B cell (primary cell): ENCODE results near the gene FAM219A. TPM values are rescaled to one million over a fixed set of nuclear protein-coding genes. Genes with fewer than 3 reads are reported as not detected.

Experiments
- ATAC-seq: fragments of 200-7000 bp; cut with Tn5 transposase; one replicate; pipeline ENCODE4 v1.10.0; 2021; ENCODE audit warnings: low read depth, mild to moderate bottlenecking, moderate number of reproducible peaks, moderate library complexity
- CTCF ChIA-PET: fragments of 350-600 bp; sonication (Branson Sonifier 250); formaldehyde crosslinking; loops from one replicate; lab custom pipeline; 2021; ENCODE audit warnings: antibody characterized with exemption, inconsistent platforms; lab: Charles Lee
- POLR2A ChIA-PET: fragments of 350-600 bp; sonication (Branson Sonifier 250); formaldehyde crosslinking; loops from one replicate; lab custom pipeline; 2021; ENCODE audit warnings: antibody characterized with exemption; lab: Charles Lee
- DNase-seq: peaks from one replicate; pipeline ENCODE4 v3.0.0; 2013
- H2AFZ ChIP-seq: 2 replicates; pipeline ENCODE4 v1.6.1; 2012; ENCODE audit warnings: mild to moderate bottlenecking, low read depth, low read length; ENCODE audit not compliant: insufficient read depth, poor library complexity, severe bottlenecking
- H3K27ac ChIP-seq, 2 donors: 1 replicate in 1 of 2; 2 replicates in 1 of 2; pipeline ENCODE4 v1.5.1; 2012 to 2013; ENCODE audit warnings: low read length in 2 of 2, mild to moderate bottlenecking in 2 of 2, moderate library complexity in 1 of 2
- H3K27me3 ChIP-seq, 4 experiments: fragments of 200-600 bp in 1 of 4; sonication (generic) in 1 of 4; replicated peaks in 1 of 4; 1 replicate in 2 of 4; 2 replicates in 2 of 4; pipeline versions ENCODE4 v1.6.1 to v1.7.0; 2013 to 2016; ENCODE audit warnings: low read length in 3 of 4, mild to moderate bottlenecking in 2 of 4, mixed read lengths in 1 of 4, moderate library complexity in 1 of 4; ENCODE audit not compliant: insufficient read depth in 4 of 4, control insufficient read depth in 3 of 4; ENCODE audit errors: control extremely low read depth in 1 of 4
- H3K36me3 ChIP-seq, 2 experiments: replicated peaks in 1 of 2; 1 replicate in 1 of 2; 2 replicates in 1 of 2; pipeline versions ENCODE4 v1.6.1 to v1.7.1; 2013; ENCODE audit warnings: low read length in 1 of 2; ENCODE audit not compliant: insufficient read depth in 2 of 2, control insufficient read depth in 1 of 2; ENCODE audit errors: control extremely low read depth in 1 of 2, extremely low read depth in 1 of 2
- H3K4me1 ChIP-seq, 2 donors: fragments of 200-600 bp in 1 of 2; sonication (generic) in 1 of 2; 1 replicate in 1 of 2; 2 replicates in 1 of 2; pipeline versions ENCODE4 v1.5.1 to v1.6.1; 2013 to 2017; ENCODE audit warnings: low read length in 2 of 2; ENCODE audit not compliant: control insufficient read depth in 2 of 2, insufficient read depth in 2 of 2
- H3K4me2 ChIP-seq: replicated peaks from 2 replicates; pipeline ENCODE3; 2012; ENCODE audit warnings: mild to moderate bottlenecking, low read depth, low read length; ENCODE audit not compliant: poor library complexity, severe bottlenecking
- H3K4me3 ChIP-seq, 5 experiments: fragments of 200-600 bp in 1 of 5; sonication (generic) in 1 of 5; 1 replicate in 3 of 5; 2 replicates in 2 of 5; pipeline versions ENCODE4 v1.5.1 to v1.7.0; 2011 to 2016; ENCODE audit warnings: low read length in 4 of 5, mild to moderate bottlenecking in 4 of 5, low read depth in 2 of 5, control low read depth in 1 of 5, moderate library complexity in 1 of 5; ENCODE audit not compliant: insufficient read depth in 1 of 5; ENCODE audit errors: control extremely low read depth in 1 of 5, extremely low read depth in 1 of 5
- H3K79me2 ChIP-seq: fragments of 200-600 bp; sonication (generic); one replicate; pipeline ENCODE4 v1.6.0; 2016; ENCODE audit warnings: low read length; ENCODE audit not compliant: control insufficient read depth, insufficient read depth
- H3K9ac ChIP-seq: fragments of 200-600 bp; sonication (generic); 2 replicates; pipeline ENCODE4 v1.6.1; 2017; ENCODE audit warnings: mild to moderate bottlenecking, low read length, moderate library complexity
- H3K9me3 ChIP-seq, 3 donors: one replicate each; pipeline versions ENCODE4 v1.6.1 to v1.7.1; 2013; ENCODE audit warnings: low read length in 2 of 3; ENCODE audit not compliant: control insufficient read depth in 2 of 3, insufficient read depth in 1 of 3; ENCODE audit errors: control extremely low read depth in 1 of 3
- H4K20me1 ChIP-seq: 2 replicates; pipeline ENCODE4 v1.6.0; 2012; ENCODE audit warnings: mild to moderate bottlenecking, low read length; ENCODE audit not compliant: insufficient read depth, control insufficient read depth, poor library complexity, severe bottlenecking
- H3K27ac Mint-ChIP-seq: one replicate; pipeline ENCODE4 v1.8.0; 2021; ENCODE audit warnings: mixed read lengths
- H3K27me3 Mint-ChIP-seq: one replicate; pipeline ENCODE4 v1.8.0; 2021; ENCODE audit warnings: mixed read lengths
- H3K4me1 Mint-ChIP-seq: one replicate; pipeline ENCODE4 v1.8.0; 2021; ENCODE audit warnings: mixed read lengths
- H3K4me3 Mint-ChIP-seq: one replicate; pipeline ENCODE4 v1.8.0; 2021; ENCODE audit warnings: mixed read lengths
- H3K9me3 Mint-ChIP-seq: one replicate; pipeline ENCODE4 v1.8.0; 2022; ENCODE audit warnings: mixed read lengths; ENCODE audit not compliant: insufficient read depth
- EZH2 ChIP-seq: IDR thresholded peaks from 2 replicates; pipeline ENCODE4 v1.6.1; 2012; ENCODE audit warnings: borderline replicate concordance, low read depth, mild to moderate bottlenecking, moderate library complexity, low read length; ENCODE audit not compliant: insufficient read depth, poor library complexity, severe bottlenecking
- WGBS: methylation state at CpG from one replicate; pipeline ENCODE4 v1.1.5; 2013; ENCODE audit warnings: missing lambda C conversion rate; ENCODE audit not compliant: insufficient coverage; 5-methylcytosine and 5-hydroxymethylcytosine counted together
- intact Hi-C: fragments of 100-400 bp; cut with micrococcal nuclease; formaldehyde crosslinking; loops from one replicate; pipeline ENCODE4 v1.10.0; 2022
- polyA plus RNA-seq: library from polyadenylated mRNA; depleted of rRNA; stranded (reverse); fragments of >200 nt; gene quantifications from 2 replicates; pipeline ENCODE4 v1.2.3, GENCODE V29; 2012
- total RNA-seq, 2 donors: library from RNA; stranded (reverse); fragments of 120-200 nt in 1 of 2; gene quantifications; 1 replicate in 1 of 2; 2 replicates in 1 of 2; pipeline versions ENCODE4 v1.2.3 to v1.2.4, GENCODE V29; 2013 to 2022
- TF ChIP-seq, protein P1 (sequence below): fragments of 200-600 bp; IDR thresholded peaks from one replicate; pipeline ENCODE4 v1.8.0; 2022; ENCODE audit warnings: antibody characterized with exemption, mild to moderate bottlenecking

Gene FAM219A
- total and polyA plus RNA-seq, 2 donors (not counting 1 experiment from before 2014, with no cell fraction given): 12.9 to 17.3 TPM

DNA sequence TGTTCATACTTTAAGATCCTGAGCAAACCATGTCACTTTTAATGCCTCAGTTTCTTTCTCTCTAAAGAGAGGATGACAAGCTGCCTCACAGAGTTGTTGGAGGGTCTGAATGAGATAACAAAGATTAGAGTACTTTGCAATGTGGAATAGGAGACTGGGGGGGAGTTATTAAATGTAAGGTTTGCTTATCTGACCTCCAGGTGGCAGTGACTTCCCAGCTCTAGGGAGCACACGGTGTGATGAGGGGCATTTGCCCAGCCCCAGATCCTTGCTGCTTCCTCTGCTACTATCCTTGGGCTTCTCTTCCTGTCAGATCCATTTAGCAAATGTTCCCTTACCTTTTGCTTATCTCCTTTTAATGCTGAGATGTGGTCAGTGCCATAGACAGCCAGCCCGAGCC, 33.7 kb upstream of the FAM219A start:
- ATAC-seq: no peak
- POLR2A ChIA-PET: no interaction called here
- WGBS: no CpG with 5 or more reads among the region's 2 CpGs
- H3K36me3 ChIP-seq: no peaks in the 10 kb centered on the region
- no peak overlapping the region for H2AFZ ChIP-seq
- H3K4me1 Mint-ChIP-seq: no peaks in the 10 kb centered on the region
- CTCF ChIA-PET: interaction anchor here (1.0 to 1.7 kb wide), 4 partner anchors 47 to 142 kb away, joined by 3 to 4 read pairs (median 3); no protein-coding TSS in a partner anchor
- no peaks in the 10 kb centered on the region for H3K79me2 ChIP-seq
- H3K27me3 Mint-ChIP-seq: peaks cover 43% of the 10 kb centered on the region
- TF ChIP-seq, protein P1, sequence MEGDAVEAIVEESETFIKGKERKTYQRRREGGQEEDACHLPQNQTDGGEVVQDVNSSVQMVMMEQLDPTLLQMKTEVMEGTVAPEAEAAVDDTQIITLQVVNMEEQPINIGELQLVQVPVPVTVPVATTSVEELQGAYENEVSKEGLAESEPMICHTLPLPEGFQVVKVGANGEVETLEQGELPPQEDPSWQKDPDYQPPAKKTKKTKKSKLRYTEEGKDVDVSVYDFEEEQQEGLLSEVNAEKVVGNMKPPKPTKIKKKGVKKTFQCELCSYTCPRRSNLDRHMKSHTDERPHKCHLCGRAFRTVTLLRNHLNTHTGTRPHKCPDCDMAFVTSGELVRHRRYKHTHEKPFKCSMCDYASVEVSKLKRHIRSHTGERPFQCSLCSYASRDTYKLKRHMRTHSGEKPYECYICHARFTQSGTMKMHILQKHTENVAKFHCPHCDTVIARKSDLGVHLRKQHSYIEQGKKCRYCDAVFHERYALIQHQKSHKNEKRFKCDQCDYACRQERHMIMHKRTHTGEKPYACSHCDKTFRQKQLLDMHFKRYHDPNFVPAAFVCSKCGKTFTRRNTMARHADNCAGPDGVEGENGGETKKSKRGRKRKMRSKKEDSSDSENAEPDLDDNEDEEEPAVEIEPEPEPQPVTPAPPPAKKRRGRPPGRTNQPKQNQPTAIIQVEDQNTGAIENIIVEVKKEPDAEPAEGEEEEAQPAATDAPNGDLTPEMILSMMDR: no peak
- no peak for TF ChIP-seq EZH2
- no peak overlapping the region for H3K27ac ChIP-seq
- no peak overlapping the region for H3K4me3 ChIP-seq
- H3K27ac Mint-ChIP-seq: no peak overlapping the region
- no peak overlapping the region for H3K9ac ChIP-seq
- peaks cover 0 to 26% (median 10%) of the 10 kb centered on the region in 4 experiments for H3K27me3 ChIP-seq
- H4K20me1 ChIP-seq: no peaks in the 10 kb centered on the region
- H3K4me3 Mint-ChIP-seq: no peak overlapping the region
- no peaks in the 10 kb centered on the region for H3K9me3 ChIP-seq
- H3K4me1 ChIP-seq: no peaks in the 10 kb centered on the region
- H3K9me3 Mint-ChIP-seq: no peaks in the 10 kb centered on the region
- no peak for DNase-seq
- intact Hi-C loops: no loop called here
- H3K4me2 ChIP-seq: no peak overlapping the region

- WGBS: 52% methylated on average over 2 of the region's 2 CpGs
- DNase-seq (no peak), ATAC-seq (no peak)
- intact Hi-C loops: no loop called here
- H3K9me3 ChIP-seq: no peaks in the 10 kb centered on the region
- H3K27ac Mint-ChIP-seq: no peak overlapping the region
- H3K9me3 Mint-ChIP-seq: no peaks in the 10 kb centered on the region
- no peak overlapping the region for H3K4me3 Mint-ChIP-seq
- H2AFZ ChIP-seq: no peak overlapping the region
- no peaks in the 10 kb centered on the region for H3K4me1 Mint-ChIP-seq
- H3K4me3 ChIP-seq: no peak overlapping the region
- H3K36me3 ChIP-seq: no peaks in the 10 kb centered on the region
- ChIA-PET CTCF (interaction anchor here (1.0 to 1.3 kb wide), 3 partner anchors 47 to 111 kb away, joined by 3 read pairs; no protein-coding TSS in a partner anchor), POLR2A (no interaction called here)
- TF ChIP-seq, protein P1: no peak
- TF ChIP-seq EZH2: no peak
- no peaks in the 10 kb centered on the region for H3K4me1 ChIP-seq
- H4K20me1 ChIP-seq: no peaks in the 10 kb centered on the region
- H3K4me2 ChIP-seq: no peak overlapping the region
- peaks cover 45% of the 10 kb centered on the region for H3K27me3 Mint-ChIP-seq
- H3K27ac ChIP-seq: no peak overlapping the region
- H3K9ac ChIP-seq: no peak overlapping the region
- peaks cover 0 to 26% (median 10%) of the 10 kb centered on the region in 4 experiments for H3K27me3 ChIP-seq
- no peaks in the 10 kb centered on the region for H3K79me2 ChIP-seq
These were observed 33.2 kb upstream of the FAM219A start for GRCh38 chr9:34491596-34491995.
